Astrocyte (in vitro differentiated cells and primary cell): ENCODE results near the gene MLST8. TPM values are rescaled to one million over a fixed set of nuclear protein-coding genes. Genes with fewer than 3 reads are reported as not detected.

Experiments
- DNase-seq: peaks from one replicate; pipeline ENCODE4 v3.0.0-alpha.2; 2010; ENCODE audit warnings: low read depth
- FAIRE-seq: peaks from 2 replicates; lab custom pipeline; 2011; peaks lifted over from hg19 to GRCh38; lab: Jason Lieb, UNC
- H2AFZ ChIP-seq: 2 replicates; pipeline ENCODE4 v1.6.0; 2012; ENCODE audit warnings: low read depth, low read length, inconsistent platforms
- H3K27ac ChIP-seq: 2 replicates; pipeline ENCODE4 v1.5.1; 2011; ENCODE audit warnings: low read depth, low read length, inconsistent platforms
- H3K27me3 ChIP-seq: 2 replicates; pipeline ENCODE4 v1.6.0; 2011; ENCODE audit warnings: low read length, inconsistent platforms; ENCODE audit not compliant: insufficient read depth
- H3K36me3 ChIP-seq: 2 replicates; pipeline ENCODE4 v1.5.1; 2011; ENCODE audit warnings: low read length, inconsistent platforms; ENCODE audit not compliant: insufficient read depth
- H3K4me1 ChIP-seq: 2 replicates; pipeline ENCODE4 v1.5.1; 2011; ENCODE audit warnings: low read length, inconsistent platforms; ENCODE audit not compliant: insufficient read depth
- H3K4me2 ChIP-seq: 2 replicates; pipeline ENCODE4 v1.6.0; 2012; ENCODE audit warnings: low read length, inconsistent platforms
- H3K4me3 ChIP-seq: 2 replicates; pipeline ENCODE4 v1.5.1; 2011; ENCODE audit warnings: low read depth, mild to moderate bottlenecking, low read length, inconsistent platforms; ENCODE audit not compliant: insufficient read depth
- H3K79me2 ChIP-seq: 2 replicates; pipeline ENCODE4 v1.6.0; 2012; ENCODE audit warnings: mild to moderate bottlenecking, low read length, inconsistent platforms; ENCODE audit not compliant: insufficient read depth
- H3K9ac ChIP-seq: 2 replicates; pipeline ENCODE4 v1.6.0; 2012; ENCODE audit warnings: mild to moderate bottlenecking, low read length, inconsistent platforms
- H3K9me3 ChIP-seq: 2 replicates; pipeline ENCODE4 v1.5.1; 2012; ENCODE audit warnings: low read depth, mild to moderate bottlenecking, low read length, inconsistent platforms; ENCODE audit not compliant: insufficient read depth
- H4K20me1 ChIP-seq: 2 replicates; pipeline ENCODE4 v1.6.0; 2012; ENCODE audit warnings: low read length, inconsistent platforms; ENCODE audit not compliant: insufficient read depth
- H3K27ac Mint-ChIP-seq: one replicate; pipeline ENCODE4 v1.8.0; 2021; ENCODE audit warnings: mild to moderate bottlenecking, mixed read lengths; ENCODE audit not compliant: unreplicated experiment
- H3K27me3 Mint-ChIP-seq: one replicate; pipeline ENCODE4 v1.8.0; 2021; ENCODE audit warnings: low read depth, mixed read lengths; ENCODE audit not compliant: unreplicated experiment
- H3K36me3 Mint-ChIP-seq: one replicate; pipeline ENCODE4 v1.8.0; 2021; ENCODE audit warnings: low read depth, mixed read lengths; ENCODE audit not compliant: unreplicated experiment
- H3K4me1 Mint-ChIP-seq: one replicate; pipeline ENCODE4 v1.8.0; 2021; ENCODE audit warnings: low read depth, mixed read lengths; ENCODE audit not compliant: unreplicated experiment
- H3K4me3 Mint-ChIP-seq: one replicate; pipeline ENCODE4 v1.8.0; 2021; ENCODE audit warnings: mild to moderate bottlenecking, moderate library complexity, mixed read lengths; ENCODE audit not compliant: unreplicated experiment
- H3K9me3 Mint-ChIP-seq: one replicate; pipeline ENCODE4 v1.8.0; 2021; ENCODE audit warnings: mild to moderate bottlenecking, mixed read lengths; ENCODE audit not compliant: unreplicated experiment
- CTCF ChIP-seq: IDR thresholded peaks from 2 replicates; pipeline ENCODE4 v1.5.1; 2011; ENCODE audit warnings: low read depth, mild to moderate bottlenecking, inconsistent platforms, low read length, moderate library complexity; ENCODE audit not compliant: insufficient read depth
- EZH2 ChIP-seq: IDR thresholded peaks from 2 replicates; pipeline ENCODE4 v1.6.1; 2012; ENCODE audit warnings: mild to moderate bottlenecking, low read length, inconsistent platforms; ENCODE audit not compliant: insufficient read depth
- total RNA-seq: library from RNA; stranded (reverse); gene quantifications from 2 replicates; pipeline ENCODE4 v1.2.1, GENCODE V29; 2021

MLST8 gene
- total RNA-seq, 1 donor from 2014 or later: 34.7 TPM

- no peaks in the 10 kb centered on the region for H3K27me3 ChIP-seq
- no peak overlapping the region for H3K4me2 ChIP-seq
- H3K27ac ChIP-seq: peak overlapping the region; percentile 19
- Mint-ChIP-seq H3K4me1 (peaks cover 9% of the 10 kb centered on the region), H3K27me3 (no peaks in the 10 kb centered on the region), H3K4me3 (peak overlapping the region; percentile 64), H3K27ac (no peak overlapping the region), H3K9me3 (no peaks in the 10 kb centered on the region), H3K36me3 (peaks cover 15% of the 10 kb centered on the region)
- TF ChIP-seq EZH2 (no peak), CTCF (no peak)
- peaks cover 56% of the 10 kb centered on the region for H4K20me1 ChIP-seq
- H2AFZ ChIP-seq: no peak overlapping the region
- H3K4me1 ChIP-seq: peaks cover 7% of the 10 kb centered on the region
- DNase-seq (no peak), FAIRE-seq (no peak)
- peaks cover 41% of the 10 kb centered on the region for H3K36me3 ChIP-seq
- H3K4me3 ChIP-seq: no peak overlapping the region
- H3K79me2 ChIP-seq: peaks cover 21% of the 10 kb centered on the region
- H3K9me3 ChIP-seq: no peaks in the 10 kb centered on the region
- H3K9ac ChIP-seq: no peak overlapping the region
These were observed 47.5 kb downstream of the MLST8 start for GRCh38 chr16:2252806-2253148.

GRCh38 chr16:2253293-2253692 is 48.0 kb downstream of the MLST8 start:
- no peak for DNase-seq
- no peaks in the 10 kb centered on the region for H3K9me3 Mint-ChIP-seq

More at GRCh38 chr16:2253293-2253692, 48.0 kb downstream of the MLST8 start:
- H3K27me3 Mint-ChIP-seq: no peaks in the 10 kb centered on the region
- peaks cover 15% of the 10 kb centered on the region for H3K36me3 Mint-ChIP-seq
- H3K4me3 Mint-ChIP-seq: peak overlapping the region; percentile 64
- H3K4me1 ChIP-seq: peaks cover 7% of the 10 kb centered on the region
- no peak for FAIRE-seq
- H3K9me3 ChIP-seq: no peaks in the 10 kb centered on the region
- H3K79me2 ChIP-seq: peaks cover 25% of the 10 kb centered on the region
- H3K27ac ChIP-seq: no peak overlapping the region
- H2AFZ ChIP-seq: no peak overlapping the region
- TF ChIP-seq EZH2: no peak
- no peak for TF ChIP-seq CTCF
- no peak overlapping the region for H3K27ac Mint-ChIP-seq
- peaks cover 9% of the 10 kb centered on the region for H3K4me1 Mint-ChIP-seq
- no peak overlapping the region for H3K9ac ChIP-seq
- H3K4me2 ChIP-seq: no peak overlapping the region
- peaks cover 45% of the 10 kb centered on the region for H3K36me3 ChIP-seq
- H3K27me3 ChIP-seq: no peaks in the 10 kb centered on the region
- H4K20me1 ChIP-seq: peaks cover 61% of the 10 kb centered on the region
- H3K4me3 ChIP-seq: no peak overlapping the region
